Caco-2 (cell line): ENCODE measurements around the gene FOXJ3. TPM values are rescaled to one million over a fixed set of nuclear protein-coding genes. Genes with fewer than 3 reads are reported as not detected.

Experiments
- BruUV-seq: library from RNA; stranded (reverse); fragments of 400-500 nt; replicated peaks from 2 replicates; lab custom pipeline; 2021; lab: Mats Ljungman, UMichigan
- CTCF ChIA-PET: fragments of 300-600 bp; sonication (Branson Sonifier 250); formaldehyde crosslinking; loops from one replicate; lab custom pipeline; 2022; ENCODE audit warnings: antibody characterized with exemption; lab: Charles Lee
- POLR2A ChIA-PET: fragments of 300-600 bp; sonication (Branson Sonifier 250); formaldehyde crosslinking; loops from one replicate; lab custom pipeline; 2022; ENCODE audit warnings: antibody characterized with exemption; lab: Charles Lee
- DNase-seq, 2 experiments: peaks; one replicate each; pipeline versions ENCODE4 v3.0.0 to v3.0.0-alpha.2; 2020 to 2022
- H3K27me3 ChIP-seq: replicated peaks from 2 replicates; pipeline ENCODE4 v1.6.0; 2011; ENCODE audit warnings: low read length; ENCODE audit not compliant: control insufficient read depth, insufficient read depth
- H3K36me3 ChIP-seq: 2 replicates; pipeline ENCODE4 v1.5.1; 2011; ENCODE audit warnings: low read length; ENCODE audit not compliant: control insufficient read depth, insufficient read depth
- H3K4me1 ChIP-seq: fragments of 250-450 bp; sonication (Bioruptor Pico); 2 replicates; pipeline ENCODE4 v1.5.1; 2020; ENCODE audit warnings: mild to moderate bottlenecking
- H3K4me3 ChIP-seq: 2 replicates; pipeline ENCODE4 v1.5.1; 2011; ENCODE audit warnings: low read depth, mild to moderate bottlenecking, control low read depth, low read length
- H3K9me3 ChIP-seq: fragments of 250-450 bp; sonication (Bioruptor Pico); 2 replicates; pipeline ENCODE4 v1.5.1; 2020; ENCODE audit warnings: mild to moderate bottlenecking, moderate library complexity
- H3K27ac Mint-ChIP-seq: one replicate; pipeline ENCODE4 v1.8.0; 2022; ENCODE audit warnings: mixed read lengths; ENCODE audit not compliant: unreplicated experiment
- H3K27me3 Mint-ChIP-seq: one replicate; pipeline ENCODE4 v1.8.0; 2022; ENCODE audit warnings: mixed read lengths; ENCODE audit not compliant: insufficient read depth, unreplicated experiment
- H3K36me3 Mint-ChIP-seq: one replicate; pipeline ENCODE4 v1.8.0; 2022; ENCODE audit warnings: mild to moderate bottlenecking, mixed read lengths; ENCODE audit not compliant: insufficient read depth, unreplicated experiment
- H3K4me1 Mint-ChIP-seq: one replicate; pipeline ENCODE4 v1.8.0; 2022; ENCODE audit warnings: low read depth, mixed read lengths; ENCODE audit not compliant: unreplicated experiment
- H3K4me3 Mint-ChIP-seq: one replicate; pipeline ENCODE4 v1.8.0; 2022; ENCODE audit warnings: mild to moderate bottlenecking, moderate library complexity, mixed read lengths; ENCODE audit not compliant: unreplicated experiment
- H3K9me3 Mint-ChIP-seq: one replicate; pipeline ENCODE4 v1.8.0; 2022; ENCODE audit warnings: mixed read lengths; ENCODE audit not compliant: unreplicated experiment
- intact Hi-C: fragments of 100-400 bp; cut with micrococcal nuclease; formaldehyde crosslinking; loops from one replicate; pipeline ENCODE4 v1.10.0; 2022; ENCODE audit not compliant: unreplicated experiment
- total RNA-seq: library from RNA; stranded (reverse); gene quantifications from 2 replicates; pipeline ENCODE4 v1.2.3, GENCODE V29; 2022
- TF ChIP-seq, protein P1 (sequence below), 2 experiments: fragments of 200-600 bp in 1 of 2; IDR thresholded peaks; 1 replicate in 1 of 2; 2 replicates in 1 of 2; pipeline versions ENCODE4 v1.5.1 to v1.8.0; 2011 to 2022; ENCODE audit warnings: antibody characterized with exemption in 1 of 2, control low read depth in 1 of 2, inconsistent platforms in 1 of 2, low read depth in 1 of 2, low read length in 1 of 2, mild to moderate bottlenecking in 1 of 2, moderate library complexity in 1 of 2; ENCODE audit not compliant: insufficient read depth in 1 of 2, severe bottlenecking in 1 of 2, unreplicated experiment in 1 of 2

The FOXJ3 gene
- total RNA-seq, 1 experiment from 2014 or later = 60.2 TPM

DNA sequence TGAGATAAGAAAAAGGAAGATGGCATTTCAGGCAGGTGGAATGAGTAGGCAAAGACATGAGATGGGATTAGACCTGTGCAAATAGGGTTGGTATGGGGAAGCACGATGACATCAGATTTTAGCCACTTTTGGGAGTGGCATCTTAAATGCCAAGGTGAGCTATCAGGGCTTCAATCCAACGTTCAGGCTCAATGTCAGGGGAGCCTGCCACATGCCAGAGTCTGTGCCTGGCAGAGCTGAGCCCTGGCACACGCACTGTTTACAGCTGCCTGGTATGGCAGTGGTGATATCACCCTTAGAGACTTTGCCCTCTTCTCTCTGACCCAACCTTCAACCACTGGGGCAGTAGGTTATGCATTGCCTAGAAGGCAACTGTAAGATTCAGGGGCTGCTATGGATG lies 182.9 kb downstream of the FOXJ3 start:
- BruUV-seq = no TSS peak
- Histone ChIP-seq H3K4me3 (no peak overlapping the region), H3K36me3 (no peaks in the 10 kb centered on the region; the same call in 1 of the 2 replicates), H3K9me3 (no peaks in the 10 kb centered on the region), H3K27me3 (no peaks in the 10 kb centered on the region), H3K4me1 (peaks cover 17% of the 10 kb centered on the region)
- H3K4me3 Mint-ChIP-seq = no peak overlapping the region
- DNase-seq = no peak
- ChIA-PET CTCF (interaction anchor here (0.9 kb wide), 1 partner anchor 21 kb away, joined by 3 read pairs; no protein-coding TSS in a partner anchor), POLR2A (no interaction called here)
- TF ChIP-seq, protein P1, sequence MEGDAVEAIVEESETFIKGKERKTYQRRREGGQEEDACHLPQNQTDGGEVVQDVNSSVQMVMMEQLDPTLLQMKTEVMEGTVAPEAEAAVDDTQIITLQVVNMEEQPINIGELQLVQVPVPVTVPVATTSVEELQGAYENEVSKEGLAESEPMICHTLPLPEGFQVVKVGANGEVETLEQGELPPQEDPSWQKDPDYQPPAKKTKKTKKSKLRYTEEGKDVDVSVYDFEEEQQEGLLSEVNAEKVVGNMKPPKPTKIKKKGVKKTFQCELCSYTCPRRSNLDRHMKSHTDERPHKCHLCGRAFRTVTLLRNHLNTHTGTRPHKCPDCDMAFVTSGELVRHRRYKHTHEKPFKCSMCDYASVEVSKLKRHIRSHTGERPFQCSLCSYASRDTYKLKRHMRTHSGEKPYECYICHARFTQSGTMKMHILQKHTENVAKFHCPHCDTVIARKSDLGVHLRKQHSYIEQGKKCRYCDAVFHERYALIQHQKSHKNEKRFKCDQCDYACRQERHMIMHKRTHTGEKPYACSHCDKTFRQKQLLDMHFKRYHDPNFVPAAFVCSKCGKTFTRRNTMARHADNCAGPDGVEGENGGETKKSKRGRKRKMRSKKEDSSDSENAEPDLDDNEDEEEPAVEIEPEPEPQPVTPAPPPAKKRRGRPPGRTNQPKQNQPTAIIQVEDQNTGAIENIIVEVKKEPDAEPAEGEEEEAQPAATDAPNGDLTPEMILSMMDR (IDR thresholded peaks at IDR 0.05; ENCODE audit: insufficient read depth in 1 of 2, low read depth in 1 of 2, low read length in 1 of 2, severe bottlenecking in 1 of 2, unreplicated experiment in 1 of 2) = no peak
- H3K27me3 Mint-ChIP-seq = peaks cover 3% of the 10 kb centered on the region
- H3K36me3 Mint-ChIP-seq = no peaks in the 10 kb centered on the region
- no peaks in the 10 kb centered on the region for H3K9me3 Mint-ChIP-seq
- no peaks in the 10 kb centered on the region for H3K4me1 Mint-ChIP-seq
- H3K27ac Mint-ChIP-seq = no peak overlapping the region
- intact Hi-C loops = no loop called here

DNA sequence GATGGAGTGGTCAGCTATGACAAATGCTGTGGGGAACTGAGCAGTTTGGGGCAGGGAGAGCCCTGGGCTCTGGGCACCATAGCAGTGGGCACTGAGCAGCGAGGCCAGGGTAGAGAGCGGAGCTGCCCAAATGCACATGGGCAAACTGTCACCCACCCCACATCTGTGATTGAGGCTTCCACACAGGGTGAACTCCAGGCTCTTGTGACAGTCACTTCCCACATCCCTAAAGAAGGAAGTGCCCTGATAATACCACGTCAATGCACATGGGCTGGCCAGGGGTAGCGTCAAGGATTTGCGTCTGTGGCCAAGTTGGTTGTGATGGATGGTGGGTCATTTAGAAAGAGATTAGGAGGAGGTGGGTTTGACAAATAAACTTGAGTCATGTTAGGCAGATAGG lies 184.4 kb downstream of the FOXJ3 start:
- Mint-ChIP-seq H3K27ac (no peak overlapping the region), H3K4me1 (no peaks in the 10 kb centered on the region), H3K36me3 (no peaks in the 10 kb centered on the region), H3K27me3 (peaks cover 3% of the 10 kb centered on the region), H3K4me3 (no peak overlapping the region), H3K9me3 (no peaks in the 10 kb centered on the region)
- intact Hi-C loops = no loop called here
- H3K4me3 ChIP-seq = no peak overlapping the region
- TF ChIP-seq, protein P1 (IDR thresholded peaks at IDR 0.05; ENCODE audit: insufficient read depth in 1 of 2, low read depth in 1 of 2, low read length in 1 of 2, severe bottlenecking in 1 of 2, unreplicated experiment in 1 of 2) = no peak
- ChIA-PET CTCF (no interaction called here), POLR2A (no interaction called here)
- H3K36me3 ChIP-seq = no peaks in the 10 kb centered on the region; the same call in 1 of the 2 replicates
- H3K9me3 ChIP-seq = no peaks in the 10 kb centered on the region
- H3K27me3 ChIP-seq = no peaks in the 10 kb centered on the region
- peaks cover 20% of the 10 kb centered on the region for H3K4me1 ChIP-seq
- DNase-seq = no peak
- BruUV-seq = no TSS peak

DNA sequence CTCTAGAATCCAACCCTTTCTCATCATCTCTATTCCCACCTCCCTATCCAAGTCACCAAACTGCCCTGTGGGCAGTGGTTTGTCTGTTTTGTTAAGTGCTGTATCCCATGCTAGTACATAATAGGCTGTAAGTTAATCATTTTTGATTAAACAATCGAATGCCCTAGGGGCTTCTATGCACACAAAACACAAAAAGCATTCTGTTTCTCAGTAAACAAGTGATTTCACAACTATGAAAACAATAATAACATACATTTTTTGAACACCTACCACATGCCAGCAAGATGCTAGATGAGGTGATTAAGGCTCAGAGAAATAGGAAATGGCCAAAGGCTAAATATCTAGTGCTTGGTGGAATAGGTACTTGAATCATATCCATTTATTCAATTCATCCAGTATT lies 186.9 kb downstream of the FOXJ3 start:
- Histone ChIP-seq H3K27me3 (no peaks in the 10 kb centered on the region), H3K4me1 (peaks cover 18% of the 10 kb centered on the region), H3K36me3 (no peaks in the 10 kb centered on the region; the same call in 1 of the 2 replicates), H3K4me3 (no peak overlapping the region), H3K9me3 (no peaks in the 10 kb centered on the region)
- intact Hi-C loops = no loop called here
- H3K4me1 Mint-ChIP-seq = no peaks in the 10 kb centered on the region
- TF ChIP-seq, protein P1 (IDR thresholded peaks at IDR 0.05; ENCODE audit: insufficient read depth in 1 of 2, low read depth in 1 of 2, low read length in 1 of 2, severe bottlenecking in 1 of 2, unreplicated experiment in 1 of 2) = no peak
- H3K27me3 Mint-ChIP-seq = peaks cover 3% of the 10 kb centered on the region
- H3K4me3 Mint-ChIP-seq = no peak overlapping the region
- no TSS peak for BruUV-seq
- no peak for DNase-seq
- H3K9me3 Mint-ChIP-seq = no peaks in the 10 kb centered on the region
- no peak overlapping the region for H3K27ac Mint-ChIP-seq
- H3K36me3 Mint-ChIP-seq = no peaks in the 10 kb centered on the region
- ChIA-PET POLR2A (no interaction called here), CTCF (interaction anchor here (1.3 kb wide), 1 partner anchor 26 kb away, joined by 6 read pairs; no protein-coding TSS in a partner anchor)
